GM23338 (cell line): ENCODE measurements around the gene ERC1.

ENCODE experiments used
- CREB1 ChIP-seq: fragments of 250-450 bp; sonication (Bioruptor Pico); IDR thresholded peaks from 2 replicates; pipeline ENCODE4 v1.5.0; 2020; ENCODE audit warnings: low read depth, mild to moderate bottlenecking, moderate library complexity
- CTCF ChIP-seq, 2 experiments: fragments of 200-600 bp in 1 of 2; sonication (generic) in 1 of 2; conservative IDR thresholded peaks; 2 replicates each; pipeline versions ENCODE4 v1.5.1 to v1.6.1; 2016 to 2017; ENCODE audit warnings: antibody characterized with exemption in 2 of 2, low read depth in 2 of 2, mild to moderate bottlenecking in 2 of 2, moderate library complexity in 1 of 2
- ETS1 ChIP-seq: IDR thresholded peaks from 2 replicates; pipeline ENCODE4 v1.6.1; 2016; ENCODE audit warnings: antibody characterized with exemption
- EZH2 ChIP-seq: fragments of 200-600 bp; sonication (generic); IDR thresholded peaks from one replicate; pipeline ENCODE4 v1.8.0; 2017; ENCODE audit warnings: antibody characterized with exemption, mild to moderate bottlenecking, low read depth; ENCODE audit not compliant: unreplicated experiment
- EZH2phosphoT487 ChIP-seq: fragments of 200-600 bp; sonication (generic); IDR thresholded peaks from one replicate; pipeline ENCODE4 v1.8.1; 2018; ENCODE audit warnings: antibody characterized with exemption; ENCODE audit not compliant: unreplicated experiment
- JUNB ChIP-seq: IDR thresholded peaks from one replicate; pipeline ENCODE4 v1.6.1; 2016; ENCODE audit warnings: antibody characterized with exemption; ENCODE audit not compliant: unreplicated experiment
- POLR2AphosphoS5 ChIP-seq: IDR thresholded peaks from 2 replicates; pipeline ENCODE4 v1.6.1; 2016; ENCODE audit warnings: antibody characterized with exemption, low read depth
- REST ChIP-seq: IDR thresholded peaks from one replicate; pipeline ENCODE4 v1.6.1; 2018; ENCODE audit warnings: antibody characterized with exemption; ENCODE audit not compliant: unreplicated experiment
- ZNF114 ChIP-seq: fragments of 250-450 bp; sonication (Bioruptor Pico); IDR thresholded peaks from 2 replicates; pipeline ENCODE4 v1.5.0; 2020; ENCODE audit warnings: mild to moderate bottlenecking, moderate library complexity
- ZNF331 ChIP-seq: fragments of 250-450 bp; sonication (Bioruptor Pico); IDR thresholded peaks from 2 replicates; pipeline ENCODE4 v1.5.0; 2020; ENCODE audit warnings: low read depth, mild to moderate bottlenecking, moderate library complexity

- TF ChIP-seq CTCF (conservative IDR thresholded peaks at IDR 0.05; ENCODE audit: low read depth in 2 of 2) (no peak), EZH2phosphoT487 (no peak), EZH2 (no peak), POLR2AphosphoS5 (no peak), REST (no peak), ETS1 (no peak), ZNF331 (no peak), ZNF114 (CRISPR knock-in tag) (no peak), JUNB (no peak), CREB1 (CRISPR knock-in tag) (no peak)
Observed at GRCh38 chr12:1162081-1162760, 171.2 kb downstream of the ERC1 start.
